HG03135 (cell line): ENCODE measurements around the gene CHGA.

Source experiments
- ATAC-seq: cut with Tn5 transposase; IDR thresholded peaks from one replicate; pipeline ENCODE4 v1.9.1; 2021; ENCODE audit warnings: mild to moderate bottlenecking, moderate library complexity; ENCODE audit not compliant: unreplicated experiment

Gene CHGA

DNA sequence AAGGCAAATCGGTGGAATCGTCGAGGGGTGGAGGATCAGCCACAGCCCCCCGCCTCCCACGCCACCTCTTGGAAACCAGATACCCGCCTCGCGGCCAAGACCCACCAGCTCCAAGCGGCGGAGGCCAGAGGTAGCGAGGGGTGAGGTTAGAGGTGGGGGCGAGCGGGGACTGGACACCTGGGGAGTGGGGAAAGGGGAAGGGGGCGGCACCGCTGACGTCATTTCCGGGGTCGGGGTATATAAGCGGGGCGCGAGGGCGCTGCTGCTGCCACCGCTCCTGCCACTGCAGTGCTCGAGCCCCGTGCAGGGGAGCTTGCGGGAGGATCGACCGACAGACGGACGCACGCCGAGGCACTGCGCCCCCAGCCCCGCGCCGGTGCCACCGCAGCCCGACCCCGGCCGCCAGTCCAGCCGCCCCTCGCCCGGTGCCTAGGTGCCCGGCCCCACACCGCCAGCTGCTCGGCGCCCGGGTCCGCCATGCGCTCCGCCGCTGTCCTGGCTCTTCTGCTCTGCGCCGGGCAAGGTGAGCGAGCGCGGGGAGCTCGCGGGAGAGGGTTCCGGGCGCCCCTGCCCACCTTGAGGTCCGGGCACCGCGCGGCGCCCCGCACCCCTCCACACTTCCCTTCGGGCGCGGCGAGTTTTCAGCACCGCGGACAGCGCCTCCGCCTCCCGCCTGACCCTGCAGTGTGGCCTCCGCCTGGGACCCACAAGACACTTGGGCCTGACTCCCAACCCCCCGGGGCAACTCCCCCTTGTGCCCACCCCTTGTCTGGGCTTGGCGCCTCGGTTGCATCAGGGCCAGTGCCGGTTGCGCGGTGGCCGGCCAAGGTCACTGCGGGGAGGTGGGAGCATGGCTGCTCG lies at the start of gene CHGA:
Gene CHGA (plus strand): TSS at position 268 of the 861 bp plus-strand sequence. CDS start 210 bp downstream, at position 478.
- no peak for ATAC-seq

DNA sequence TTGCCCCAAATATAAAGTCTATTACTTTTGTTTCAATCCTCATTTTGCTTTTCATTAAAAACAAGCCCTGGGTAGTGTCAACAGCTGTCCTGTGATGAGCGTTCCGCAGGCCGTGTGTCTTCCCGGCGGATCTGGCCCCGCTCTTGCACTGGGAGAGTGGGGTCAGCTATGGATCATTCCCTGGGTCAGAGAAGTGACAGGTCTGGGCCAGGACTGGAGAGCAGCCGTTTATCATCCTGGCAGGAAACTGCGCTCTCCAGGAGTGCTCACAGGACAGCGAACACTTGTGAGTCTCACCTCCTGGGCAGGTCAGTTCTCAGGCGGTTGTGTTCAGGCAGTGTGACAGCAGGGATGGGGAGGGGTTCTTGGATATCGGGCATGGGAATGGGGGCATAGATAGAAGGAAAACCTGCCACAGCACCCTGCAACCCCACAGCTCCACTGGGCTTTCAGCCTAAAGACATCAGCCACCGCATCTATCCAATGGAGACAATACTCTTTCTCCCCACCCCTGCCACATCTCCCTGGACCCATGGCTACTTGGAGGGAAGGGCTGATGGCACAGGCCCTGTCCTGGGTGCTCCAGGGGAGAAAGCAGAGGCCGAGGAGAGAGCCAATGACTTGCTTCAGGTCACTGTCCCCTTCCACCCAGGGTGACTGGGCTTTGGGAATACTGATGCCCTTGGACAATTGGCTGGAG lies 47.8 kb upstream of the CHGA start:
- no peak for ATAC-seq

DNA sequence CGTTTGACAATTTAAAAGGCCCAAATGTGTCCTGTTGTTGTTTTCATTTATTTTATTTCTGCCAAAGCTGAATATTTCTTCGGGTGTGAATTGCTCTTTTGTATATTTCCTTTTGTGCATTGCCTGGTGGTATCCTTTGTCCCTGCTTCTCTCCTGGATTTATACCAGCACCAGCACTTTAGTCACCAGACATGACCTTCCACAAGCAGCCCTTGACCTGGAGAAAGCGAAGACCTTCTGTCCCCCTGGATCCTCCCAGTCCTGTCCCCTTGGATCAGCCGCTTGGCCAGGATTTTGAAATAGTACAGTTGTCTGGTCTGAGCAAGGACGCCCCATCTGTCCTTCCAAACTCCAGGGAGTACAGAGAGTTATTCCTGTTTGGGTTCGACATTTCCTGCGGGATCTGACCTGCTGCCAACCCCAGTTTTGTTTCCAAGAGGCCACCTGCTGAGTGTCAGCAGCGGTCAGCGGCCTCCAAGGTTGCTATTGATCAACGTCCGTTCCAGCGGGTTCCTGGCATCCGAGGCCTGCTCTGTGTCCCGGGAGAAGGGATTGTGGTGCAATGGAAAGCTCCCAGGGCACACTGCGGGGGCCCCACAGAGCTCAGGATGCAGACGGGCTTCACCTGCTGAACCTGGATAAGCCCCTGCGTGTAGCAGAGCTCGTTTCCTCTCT lies 45.1 kb upstream of the CHGA start:
- no peak for ATAC-seq

- ATAC-seq, result no peak
Observed at GRCh38 chr14:92880351-92880750, 42.6 kb upstream of the CHGA start.

- ATAC-seq, result no peak
Observed at GRCh38 chr14:92880851-92881250, 42.1 kb upstream of the CHGA start.

DNA sequence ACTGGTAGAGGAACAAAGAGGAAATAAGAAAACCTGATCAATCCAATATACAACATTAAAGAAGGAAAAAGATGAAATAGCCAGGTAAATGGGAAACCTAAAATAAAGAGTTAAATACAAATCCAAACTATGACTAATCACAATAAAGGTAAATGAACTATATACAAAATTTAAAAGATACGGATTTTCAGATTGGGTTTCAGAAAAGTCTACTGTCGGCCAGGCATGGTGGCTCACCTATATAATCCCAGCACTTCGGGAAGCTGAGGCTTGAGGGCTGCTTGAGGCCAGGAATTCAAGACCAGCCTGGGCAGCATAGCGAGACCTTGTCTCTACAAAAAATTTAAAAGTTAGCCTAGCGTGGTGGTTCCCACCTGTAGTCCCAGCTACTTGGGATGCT lies 39.9 kb upstream of the CHGA start:
- ATAC-seq, result no peak

DNA sequence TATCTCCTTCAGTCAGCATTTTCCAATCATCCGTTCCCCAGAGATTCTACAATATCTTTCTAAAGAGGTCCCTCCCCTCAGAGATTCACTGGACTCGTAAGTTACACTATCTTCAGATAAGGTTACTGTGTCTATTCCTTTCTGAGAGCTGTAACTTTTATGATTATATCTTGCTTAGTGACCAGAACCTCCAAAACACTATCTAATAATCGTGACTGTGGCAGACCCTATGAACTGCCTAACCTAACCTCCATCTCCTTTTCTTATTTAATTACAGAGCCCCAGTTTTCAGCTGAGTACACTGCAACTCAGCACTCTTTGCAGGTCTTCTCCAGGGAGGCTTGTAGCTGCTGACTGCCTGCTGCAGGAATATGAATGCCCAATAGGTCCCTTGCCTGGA lies 38.5 kb upstream of the CHGA start:
- ATAC-seq, result no peak

DNA sequence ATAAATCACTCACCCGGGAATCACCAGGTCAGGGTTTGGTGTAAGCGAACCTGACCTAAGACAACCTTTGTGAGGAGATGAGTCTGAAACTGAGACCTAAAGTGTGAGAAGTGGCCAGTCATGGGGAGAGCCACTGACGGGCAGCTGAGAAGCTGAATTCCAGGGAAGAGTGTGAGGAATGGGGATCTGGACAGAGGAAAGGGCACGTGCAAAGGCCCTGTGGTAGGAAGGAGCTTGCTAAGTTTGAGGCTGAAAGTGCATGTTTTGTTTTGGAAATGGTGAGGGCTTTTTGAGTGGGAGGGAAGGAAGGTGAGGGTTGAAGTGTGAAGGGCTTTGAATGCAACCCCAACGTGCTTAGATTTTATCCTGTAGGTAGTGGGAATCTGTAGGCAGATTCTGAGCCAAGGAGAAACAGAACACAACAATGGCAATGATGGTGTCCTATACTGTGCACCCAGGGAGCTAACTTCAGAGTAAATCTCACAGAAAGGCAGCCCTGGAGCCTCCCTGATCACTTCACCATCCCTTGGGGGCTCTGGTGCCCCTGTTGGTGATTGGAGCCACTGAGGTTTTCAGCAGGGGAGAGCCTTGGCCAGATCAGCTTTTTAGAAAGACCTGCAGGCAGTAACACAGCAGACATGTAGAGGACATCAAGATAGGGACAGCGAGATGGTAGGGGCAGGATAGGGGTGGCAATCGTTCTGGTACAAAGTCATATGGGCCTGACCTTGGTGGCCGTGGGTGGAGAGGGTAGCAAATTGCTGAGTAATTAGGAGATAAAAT lies 37.5 kb upstream of the CHGA start:
- ATAC-seq, result no peak

DNA sequence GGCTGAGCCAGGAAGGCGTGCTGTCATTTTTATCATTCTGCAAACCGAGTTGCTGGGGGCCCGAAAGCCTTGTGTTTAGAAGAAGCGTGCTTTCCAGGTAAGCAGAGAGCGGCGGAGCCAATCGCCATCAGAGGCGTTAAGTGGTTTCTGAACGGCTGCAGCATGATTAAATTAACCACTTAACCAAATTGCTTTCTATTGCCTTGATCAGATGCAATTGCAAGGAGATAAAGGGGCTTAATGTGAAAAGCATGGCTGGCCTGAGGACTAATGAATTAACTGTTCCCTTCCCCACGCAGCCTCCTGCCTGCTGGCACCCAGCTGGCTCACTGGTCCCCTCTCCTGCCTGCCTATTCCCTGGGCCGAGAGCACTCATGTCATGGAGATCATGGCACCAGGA lies 36.6 kb upstream of the CHGA start:
- ATAC-seq, result no peak

- no peak for ATAC-seq
Observed at GRCh38 chr14:92887157-92887556, 35.8 kb upstream of the CHGA start.

GRCh38 chr14:92888896-92889295 lies 34.1 kb upstream of the CHGA start:
- ATAC-seq, result no peak

- no peak for ATAC-seq
Observed at GRCh38 chr14:92890830-92891588, 31.9 kb upstream of the CHGA start.

DNA sequence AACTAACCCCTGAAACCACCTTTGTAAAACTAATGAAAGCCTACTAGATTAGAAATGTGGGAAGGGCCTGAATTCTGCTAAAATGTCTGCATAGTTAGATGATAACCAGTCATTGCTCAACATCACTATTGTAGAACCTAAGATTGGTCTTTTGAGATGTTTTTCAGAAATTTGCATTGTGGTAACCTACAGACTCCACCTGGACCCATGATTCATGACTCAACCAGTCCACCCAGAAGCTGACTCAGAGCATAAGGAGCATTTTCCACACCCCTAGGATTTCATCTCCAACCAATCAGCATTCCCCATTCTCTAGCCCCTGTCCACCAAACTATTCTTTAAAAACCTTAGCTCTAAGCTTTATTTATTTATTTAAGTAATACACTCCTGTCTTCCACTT lies 30.4 kb upstream of the CHGA start:
- ATAC-seq, result no peak

DNA sequence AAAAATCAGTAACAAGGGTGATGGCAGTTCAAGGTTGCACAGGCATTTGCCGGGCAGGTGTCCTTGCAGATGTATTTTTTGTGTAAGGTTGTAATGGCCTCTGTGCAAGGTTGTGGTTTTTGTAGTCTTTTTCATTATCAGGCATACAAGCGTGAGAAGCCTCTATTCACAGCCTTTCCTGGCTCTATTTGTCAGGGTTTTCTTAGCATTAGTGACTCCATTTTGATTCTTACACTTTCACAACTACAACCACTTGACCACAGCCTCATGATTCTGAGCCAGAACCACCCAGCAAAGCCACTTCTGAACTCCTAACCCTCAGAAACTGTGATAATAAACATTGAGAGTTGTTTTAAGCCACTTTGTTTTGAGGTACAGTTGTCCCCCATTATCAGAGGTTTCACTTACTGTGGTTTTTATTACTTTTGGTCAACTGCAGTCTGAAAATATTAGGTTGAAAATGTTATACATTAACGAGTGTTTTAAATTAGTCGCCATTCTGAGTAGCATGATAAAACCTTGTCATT lies 27.5 kb upstream of the CHGA start:
- ATAC-seq, result no peak

GRCh38 chr14:92897922-92898565 lies 24.9 kb upstream of the CHGA start:
- no peak for ATAC-seq

DNA sequence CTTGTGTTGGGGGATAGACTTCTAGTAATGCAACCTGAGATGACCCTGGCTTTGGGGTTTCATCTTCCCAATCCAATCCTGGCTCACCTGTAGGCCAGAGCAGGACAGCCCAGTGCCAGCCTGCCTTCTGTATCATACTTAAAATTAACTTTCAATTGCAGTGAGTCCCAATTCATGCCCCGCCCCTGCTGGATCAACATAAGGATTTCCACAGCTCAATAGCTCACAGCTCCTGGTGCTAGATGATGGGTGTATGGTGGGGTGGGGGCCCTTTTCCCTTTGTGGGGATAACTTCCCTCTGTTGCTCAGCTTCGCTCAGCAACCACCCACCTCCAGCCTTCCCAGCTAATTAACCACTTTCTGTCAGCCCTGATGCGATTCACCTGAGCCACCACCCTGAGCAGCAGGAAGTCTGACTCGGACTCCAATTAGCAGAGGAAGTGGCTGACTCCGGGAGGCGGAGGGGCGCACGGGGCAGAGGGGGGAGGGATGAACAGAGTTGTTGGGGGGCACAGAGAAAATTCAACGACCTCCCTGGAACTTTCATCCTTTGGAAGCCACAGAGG lies 24.3 kb upstream of the CHGA start:
- ATAC-seq, result no peak

DNA sequence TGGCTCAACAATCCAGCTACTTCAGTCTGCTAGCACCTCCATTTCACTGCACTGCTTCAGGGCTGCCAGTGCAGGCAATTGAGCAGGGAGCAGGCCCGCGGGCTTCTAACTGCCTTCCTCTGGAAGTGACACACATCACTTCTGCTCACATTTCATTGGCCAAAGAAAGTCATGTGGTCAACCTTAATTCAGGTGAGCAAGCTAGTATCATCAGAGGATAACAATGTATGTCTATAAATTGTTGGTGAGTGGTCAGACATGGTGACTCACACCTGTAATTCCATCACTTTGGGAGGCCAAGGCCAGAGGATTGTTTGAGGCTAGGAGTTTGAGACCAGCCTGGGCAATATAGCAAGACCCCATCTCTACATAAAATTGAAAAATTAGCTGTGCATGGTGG lies 22.3 kb upstream of the CHGA start:
- no peak for ATAC-seq

DNA sequence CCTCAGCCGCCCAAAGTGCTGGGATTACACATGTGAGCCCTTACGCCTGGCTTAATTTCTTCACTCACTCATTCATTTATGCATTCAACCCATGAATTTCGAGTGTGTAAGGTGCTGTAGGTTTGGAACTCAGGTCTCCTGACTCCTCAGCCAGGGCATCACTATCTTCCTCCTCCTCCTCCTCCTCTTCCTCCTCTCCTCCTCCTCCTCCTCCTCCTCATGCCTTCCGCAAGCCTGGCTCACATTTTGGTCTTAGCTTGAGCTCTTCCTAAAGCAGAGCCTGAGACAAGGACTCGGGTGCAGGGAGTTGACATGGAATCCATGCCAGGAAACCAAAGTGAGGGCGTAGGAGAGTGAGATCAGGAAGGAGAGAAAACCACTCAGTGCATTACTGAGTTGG lies 20.8 kb upstream of the CHGA start:
- ATAC-seq, result no peak

DNA sequence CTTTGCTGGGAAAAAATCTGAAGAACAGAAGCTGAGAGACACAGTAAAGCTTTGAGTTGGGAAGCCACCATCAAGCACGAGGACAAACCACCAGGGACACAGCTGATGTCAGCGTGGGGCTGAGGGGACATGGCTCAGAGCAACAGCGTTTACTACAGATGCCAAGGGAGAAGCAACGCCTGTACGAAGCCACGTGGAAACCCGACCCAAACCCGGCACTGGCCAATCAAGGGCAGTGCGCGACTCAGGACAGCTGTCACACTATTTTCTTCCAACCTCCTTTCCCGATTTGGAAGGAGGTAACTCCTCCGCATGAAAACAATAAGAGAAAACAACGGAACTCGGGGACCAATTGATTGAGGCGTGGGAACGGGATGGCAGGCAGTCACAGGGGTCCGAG lies 20.2 kb upstream of the CHGA start:
- no peak for ATAC-seq
